ENCODE results near the gene ZSWIM6. TPM values are rescaled to one million over a fixed set of nuclear protein-coding genes. Genes with fewer than 3 reads are reported as not detected.

The ZSWIM6 gene
- polyA plus RNA-seq, 2 of the 4 experiments (the other 2 are of a cell fraction) = 8.9 to 18.0 TPM

- TF ChIP-seq NPAS2 (CRISPR knock-in tag; IDR thresholded peaks at IDR 0.05; ENCODE audit: borderline replicate concordance) (no peak), ATOH8 (CRISPR knock-in tag; IDR thresholded peaks at IDR 0.05; ENCODE audit: low read depth) (no peak), KDM5A (IDR thresholded peaks at IDR 0.05) (no peak)
- Histone ChIP-seq H3K4me3 (no peak overlapping the region), H3K27ac (no peak overlapping the region), H3K9me3 (peaks cover 6% of the 10 kb centered on the region; the same call in 2 of the 3 replicates), H3K4me1 (peaks cover 17% of the 10 kb centered on the region), H3K4me2 (no peak overlapping the region)
- no peak for DNase-seq (ENCODE audit: low read depth in 1 of 2, low spot score in 1 of 2)
- 93% methylated on average over 7 of the region's 7 CpGs for WGBS (ENCODE audit: missing lambda C conversion rate)
- ATAC-seq = no peak
- FAIRE-seq = no peak
- ChIA-PET CTCF (no interaction called here), POLR2A (no interaction called here)
These were observed 140.3 kb downstream of the ZSWIM6 start for GRCh38 chr5:61472172-61472958.

DNA sequence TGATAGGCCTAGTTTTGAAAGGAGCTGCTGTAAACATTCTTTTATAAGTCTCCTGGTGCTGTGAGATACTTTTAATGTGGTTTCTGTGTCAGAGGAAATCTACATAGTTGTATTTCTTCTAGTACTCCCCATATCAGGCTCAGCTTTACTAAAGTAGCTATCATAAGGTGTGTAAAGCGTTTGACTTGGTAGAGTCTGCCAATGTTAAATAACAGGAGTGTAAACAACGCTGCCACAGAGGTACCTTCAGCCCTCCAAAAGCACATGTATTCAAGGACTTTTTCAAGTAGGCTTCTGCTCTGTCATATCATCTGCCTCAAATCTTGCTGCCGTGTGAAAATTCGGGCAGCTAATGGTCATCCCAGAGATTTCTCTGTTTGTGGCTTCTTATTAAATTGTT is 142.7 kb downstream of the ZSWIM6 start:
- WGBS (ENCODE audit: missing lambda C conversion rate) = 96% methylated on average over 4 of the region's 4 CpGs
- POLR2A ChIA-PET = no interaction called here

DNA sequence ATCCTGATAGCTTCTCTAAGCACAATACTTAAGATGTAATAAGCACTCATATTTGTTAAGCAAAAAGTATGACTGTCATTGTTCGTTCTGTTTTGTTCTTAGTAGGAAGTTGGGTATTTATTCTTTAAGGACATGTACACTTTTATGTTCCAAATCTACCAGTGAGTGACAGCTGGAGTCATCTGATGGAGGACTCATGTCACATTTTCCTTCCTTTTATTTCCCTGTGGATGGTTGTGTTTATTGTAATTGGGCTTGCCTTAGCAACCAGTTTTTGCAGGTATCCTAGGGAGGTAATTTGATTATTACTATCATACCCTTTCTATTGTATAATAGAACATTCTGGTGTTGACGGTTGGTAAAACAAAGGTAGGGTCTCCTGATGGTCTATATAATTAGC is 145.7 kb downstream of the ZSWIM6 start:
- Histone ChIP-seq H3K4me1 (peaks cover 20% of the 10 kb centered on the region), H3K4me3 (no peak overlapping the region), H3K4me2 (no peak overlapping the region), H3K27ac (no peak overlapping the region), H3K9me3 (no peaks in the 10 kb centered on the region)
- POLR2A ChIA-PET = no interaction called here
- no peak for TF ChIP-seq CTCF (IDR thresholded peaks at IDR 0.05)
- TF ChIP-seq TP53 (CRISPR knock-in tag; IDR thresholded peaks at IDR 0.05) = no peak
- TF ChIP-seq JUN (IDR thresholded peaks at IDR 0.05) = no peak
- TF ChIP-seq PHF8 (IDR thresholded peaks at IDR 0.05; ENCODE audit: borderline replicate concordance, low read depth) = no peak
- no peak for TF ChIP-seq SMC3 (IDR thresholded peaks at IDR 0.05)
- TF ChIP-seq CBX2 (IDR thresholded peaks at IDR 0.05; ENCODE audit: borderline replicate concordance, low read depth) = no peak
- no peak for TF ChIP-seq HES2 (IDR thresholded peaks at IDR 0.05)
- WGBS (ENCODE audit: missing lambda C conversion rate) = 71% methylated on average over 2 of the region's 2 CpGs
- no peak for FAIRE-seq
- CTCF ChIA-PET = interaction anchor here (1.4 to 2.3 kb wide), 2 partner anchors 10 to 27 kb away, joined by 4 to 6 read pairs; no protein-coding TSS in a partner anchor
- no peak for ATAC-seq
- DNase-seq (ENCODE audit: low read depth in 1 of 2, low spot score in 1 of 2) = no peak

More for the DNA sequence above, 142.7 kb downstream of the ZSWIM6 start:
- no peak overlapping the region for H3K4me2 ChIP-seq
- no peak for ATAC-seq
- peak; percentile 46 for FAIRE-seq
- H3K27ac ChIP-seq = no peak overlapping the region
- TF ChIP-seq NPAS2 (CRISPR knock-in tag; IDR thresholded peaks at IDR 0.05; ENCODE audit: borderline replicate concordance) = no peak
- TF ChIP-seq HES2 (IDR thresholded peaks at IDR 0.05) = no peak
- TF ChIP-seq HDAC2 (IDR thresholded peaks at IDR 0.05) = no peak
- TF ChIP-seq TFCP2L1 (CRISPR knock-in tag; IDR thresholded peaks at IDR 0.05) = no peak
- TF ChIP-seq BCL3 (IDR thresholded peaks at IDR 0.05) = no peak
- no peak for TF ChIP-seq MAZ (IDR thresholded peaks at IDR 0.05; ENCODE audit: borderline replicate concordance, low read depth, low read length)
- no peak for TF ChIP-seq JUNB (IDR thresholded peaks at IDR 0.05)
- no peak for DNase-seq (ENCODE audit: low read depth in 1 of 2, low spot score in 1 of 2)
- H3K9me3 ChIP-seq = peaks cover 6% of the 10 kb centered on the region; the same call in 2 of the 3 replicates
- peaks cover 9% of the 10 kb centered on the region for H3K4me1 ChIP-seq
- no peak overlapping the region for H3K4me3 ChIP-seq
- CTCF ChIA-PET = interaction anchor here (1.7 kb wide), 1 partner anchor 184 kb away, joined by 6 read pairs; no protein-coding TSS in a partner anchor
